ENCODE data around the gene EXOC3L4. TPM values are rescaled to one million over a fixed set of nuclear protein-coding genes. Genes with fewer than 3 reads are reported as not detected.

The EXOC3L4 gene
- total RNA-seq, 1 donor from 2014 or later = 3.3 TPM

GRCh38 chr14:103101963-103102688 is 7.6 kb downstream of the EXOC3L4 start:
- no peak for ATAC-seq
- intact Hi-C loops (cut with DNase I) = loop anchor here (10.0 kb wide), 1 partner anchor 83 kb away; no protein-coding TSS in a partner anchor
- DNase-seq (ENCODE audit: low spot score) = no peak

- DNase-seq (ENCODE audit: low spot score) = no peak
- ATAC-seq = no peak
- intact Hi-C loops (cut with DNase I) = loop anchor here (10.0 kb wide), 1 partner anchor 82 kb away; no protein-coding TSS in a partner anchor
Observed at GRCh38 chr14:103102689-103103260, 8.2 kb downstream of the EXOC3L4 start.

- intact Hi-C loops (cut with DNase I) = loop anchor here (2.0 to 10.0 kb wide), 2 partner anchors 81 to 189 kb away; no protein-coding TSS in a partner anchor
- peak; percentile 24 for ATAC-seq
- DNase-seq (ENCODE audit: low spot score) = no peak
Observed at GRCh38 chr14:103103461-103104388, 9.2 kb downstream of the EXOC3L4 start.

GRCh38 chr14:103104389-103104653 is 9.8 kb downstream of the EXOC3L4 start:
- DNase-seq (ENCODE audit: low spot score) (no peak), ATAC-seq (no peak)
- intact Hi-C loops (cut with DNase I) = loop anchor here (2.0 to 10.0 kb wide), 2 partner anchors 80 to 188 kb away; no protein-coding TSS in a partner anchor

GRCh38 chr14:103104654-103105452 is 10.3 kb downstream of the EXOC3L4 start:
- peak; percentile 86 for DNase-seq (ENCODE audit: low spot score)
- intact Hi-C loops (cut with DNase I) = loop anchor here (2.0 to 10.0 kb wide), 3 partner anchors 80 to 1142 kb away; no protein-coding TSS in a partner anchor
- peak; percentile 82 for ATAC-seq

GRCh38 chr14:103105580-103106150 is 11.1 kb downstream of the EXOC3L4 start:
- intact Hi-C loops (cut with DNase I) = loop anchor here (2.0 to 10.0 kb wide), 3 partner anchors 79 to 1142 kb away; no protein-coding TSS in a partner anchor
- ATAC-seq (no peak), DNase-seq (ENCODE audit: low spot score) (no peak)

- intact Hi-C loops (cut with DNase I) = loop anchor here (5.0 to 10.0 kb wide), 2 partner anchors 77 to 1140 kb away; no protein-coding TSS in a partner anchor
- no peak for DNase-seq (ENCODE audit: low spot score)
- ATAC-seq = no peak
Observed at GRCh38 chr14:103107455-103107854, 12.9 kb downstream of the EXOC3L4 start.

- intact Hi-C loops (cut with DNase I) = loop anchor here (5.0 to 10.0 kb wide), 2 partner anchors 77 to 1139 kb away; no protein-coding TSS in a partner anchor
- DNase-seq (ENCODE audit: low spot score) (no peak), ATAC-seq (no peak)
Observed at GRCh38 chr14:103107941-103108748, 13.6 kb downstream of the EXOC3L4 start.

- no peak for ATAC-seq
- intact Hi-C loops (cut with DNase I) = loop anchor here (5.0 to 10.0 kb wide), 2 partner anchors 76 to 1139 kb away; no protein-coding TSS in a partner anchor
- no peak for DNase-seq (ENCODE audit: low spot score)
Observed at GRCh38 chr14:103108749-103109207, 14.3 kb downstream of the EXOC3L4 start.

GRCh38 chr14:103109535-103110441 is 15.3 kb downstream of the EXOC3L4 start:
- intact Hi-C loops (cut with DNase I) = loop anchor here (5.0 to 10.0 kb wide), 2 partner anchors 75 to 1138 kb away; no protein-coding TSS in a partner anchor
- ATAC-seq (peak; percentile 61), DNase-seq (ENCODE audit: low spot score) (no peak)

GRCh38 chr14:103110681-103111231 is 16.2 kb downstream of the EXOC3L4 start:
- DNase-seq (ENCODE audit: low spot score) = no peak
- intact Hi-C loops (cut with DNase I) = no loop called here
- peak; percentile 26 for ATAC-seq

- no peak for DNase-seq (ENCODE audit: low spot score)
- ATAC-seq = no peak
Observed at GRCh38 chr14:103111232-103111868, 16.8 kb downstream of the EXOC3L4 start.

GRCh38 chr14:103112400-103113243 is 18.1 kb downstream of the EXOC3L4 start:
- intact Hi-C loops (cut with DNase I) = no loop called here

More at GRCh38 chr14:103111232-103111868, 16.8 kb downstream of the EXOC3L4 start:
- intact Hi-C loops (cut with DNase I) = no loop called here

GRCh38 chr14:103113303-103113702 is 18.8 kb downstream of the EXOC3L4 start:
- intact Hi-C loops (cut with DNase I) = no loop called here
- DNase-seq (ENCODE audit: low spot score) (no peak), ATAC-seq (no peak)

More at GRCh38 chr14:103112400-103113243, 18.1 kb downstream of the EXOC3L4 start:
- DNase-seq (ENCODE audit: low spot score) = no peak
- no peak for ATAC-seq
